ENCODE results near the gene VPS9D1.
A peak's percentile ranks its signal among the peaks of the same experiment; 100 is the strongest.

VPS9D1 gene, protein sequence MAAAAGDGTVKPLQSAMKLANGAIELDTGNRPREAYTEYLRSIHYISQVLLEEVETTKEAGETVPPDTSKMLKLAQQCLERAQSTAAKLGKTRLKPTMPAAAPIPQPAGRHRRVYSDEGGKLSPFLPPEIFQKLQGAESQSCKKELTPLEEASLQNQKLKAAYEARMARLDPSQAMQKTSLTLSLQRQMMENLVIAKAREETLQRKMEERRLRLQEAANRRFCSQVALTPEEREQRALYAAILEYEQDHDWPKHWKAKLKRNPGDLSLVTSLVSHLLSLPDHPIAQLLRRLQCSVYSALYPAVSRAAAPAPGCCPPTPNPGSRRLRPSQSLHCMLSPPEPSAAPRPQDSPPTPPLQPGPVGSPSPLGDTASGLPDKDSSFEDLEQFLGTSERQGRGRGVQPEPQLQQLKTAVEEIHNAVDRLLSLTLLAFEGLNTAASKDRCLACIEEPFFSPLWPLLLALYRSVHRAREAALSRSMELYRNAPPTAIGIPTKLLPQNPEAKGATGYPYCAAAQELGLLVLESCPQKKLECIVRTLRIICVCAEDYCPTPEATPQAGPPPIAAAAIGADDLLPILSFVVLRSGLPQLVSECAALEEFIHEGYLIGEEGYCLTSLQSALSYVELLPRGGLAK

GRCh38 chr16:89720813-89721545, at the start of gene VPS9D1, which contains the start of gene ZNF276:
Gene VPS9D1 (minus strand): TSS chr16:89720898. CDS start chr16:89720861, 37 bp downstream.
Gene ZNF276 (plus strand): TSS chr16:89721537. CDS start chr16:89721641, 104 bp downstream.
- H3K4me3 ChIP-seq (ENCODE audit: low read depth, low read length): peak within 1 kb of the TSS; percentile 84
- TF ChIP-seq, protein P1, sequence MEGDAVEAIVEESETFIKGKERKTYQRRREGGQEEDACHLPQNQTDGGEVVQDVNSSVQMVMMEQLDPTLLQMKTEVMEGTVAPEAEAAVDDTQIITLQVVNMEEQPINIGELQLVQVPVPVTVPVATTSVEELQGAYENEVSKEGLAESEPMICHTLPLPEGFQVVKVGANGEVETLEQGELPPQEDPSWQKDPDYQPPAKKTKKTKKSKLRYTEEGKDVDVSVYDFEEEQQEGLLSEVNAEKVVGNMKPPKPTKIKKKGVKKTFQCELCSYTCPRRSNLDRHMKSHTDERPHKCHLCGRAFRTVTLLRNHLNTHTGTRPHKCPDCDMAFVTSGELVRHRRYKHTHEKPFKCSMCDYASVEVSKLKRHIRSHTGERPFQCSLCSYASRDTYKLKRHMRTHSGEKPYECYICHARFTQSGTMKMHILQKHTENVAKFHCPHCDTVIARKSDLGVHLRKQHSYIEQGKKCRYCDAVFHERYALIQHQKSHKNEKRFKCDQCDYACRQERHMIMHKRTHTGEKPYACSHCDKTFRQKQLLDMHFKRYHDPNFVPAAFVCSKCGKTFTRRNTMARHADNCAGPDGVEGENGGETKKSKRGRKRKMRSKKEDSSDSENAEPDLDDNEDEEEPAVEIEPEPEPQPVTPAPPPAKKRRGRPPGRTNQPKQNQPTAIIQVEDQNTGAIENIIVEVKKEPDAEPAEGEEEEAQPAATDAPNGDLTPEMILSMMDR (IDR thresholded peaks at IDR 0.05; ENCODE audit: low read depth, low read length): no peak

DNA sequence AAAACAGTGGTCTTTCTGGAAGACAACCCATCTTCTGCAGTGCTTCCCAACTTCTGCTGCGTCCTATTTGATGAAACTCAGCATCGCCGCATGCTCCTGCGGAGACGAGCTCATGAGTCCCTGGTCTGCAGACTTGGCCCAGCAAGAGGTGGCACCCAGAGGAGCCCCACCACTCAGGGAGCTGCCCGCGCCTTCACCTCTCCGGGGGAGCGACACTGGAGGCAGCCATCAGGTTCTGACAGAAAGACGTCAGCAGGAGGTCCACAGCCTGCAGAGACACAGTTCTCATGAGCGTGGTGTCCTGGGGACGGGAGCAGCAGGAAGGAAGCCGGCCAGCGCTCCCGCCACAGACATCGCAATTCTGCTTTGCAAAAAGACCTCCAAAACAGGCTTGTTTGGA, 49.7 kb upstream of the VPS9D1 start:
- H3K4me3 ChIP-seq (ENCODE audit: low read depth, low read length): no peak overlapping the region
- TF ChIP-seq, protein P1 (IDR thresholded peaks at IDR 0.05; ENCODE audit: low read depth, low read length): no peak

- TF ChIP-seq, protein P1 (IDR thresholded peaks at IDR 0.05; ENCODE audit: low read depth, low read length): no peak
- H3K4me3 ChIP-seq (ENCODE audit: low read depth, low read length): no peak overlapping the region
These were observed 44.7 kb upstream of the VPS9D1 start for GRCh38 chr16:89765292-89765830.

DNA sequence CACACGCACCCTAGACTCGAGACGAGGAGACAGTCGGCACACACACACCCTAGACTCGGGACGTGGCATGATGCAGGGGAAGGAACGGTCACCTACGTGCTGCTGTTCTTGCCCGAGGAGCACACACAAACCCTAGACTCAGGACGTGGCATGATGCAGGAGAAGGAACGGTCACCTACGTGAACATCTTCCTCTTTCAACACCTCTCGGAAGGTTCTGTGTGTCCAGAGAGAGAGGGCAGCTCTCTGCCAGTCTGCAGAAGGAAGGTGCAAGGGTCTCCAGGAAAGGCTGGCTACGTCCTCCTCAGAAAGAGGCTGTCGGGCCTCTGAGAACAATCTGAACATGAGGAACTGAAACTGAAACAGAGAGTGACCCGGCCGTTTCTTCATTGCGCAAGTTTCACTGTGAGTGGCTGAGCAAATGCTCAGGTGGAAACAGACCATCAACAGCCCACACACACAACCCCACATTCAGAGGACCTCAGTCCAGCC, 44.1 kb upstream of the VPS9D1 start:
- TF ChIP-seq, protein P1 (IDR thresholded peaks at IDR 0.05; ENCODE audit: low read depth, low read length): no peak

DNA sequence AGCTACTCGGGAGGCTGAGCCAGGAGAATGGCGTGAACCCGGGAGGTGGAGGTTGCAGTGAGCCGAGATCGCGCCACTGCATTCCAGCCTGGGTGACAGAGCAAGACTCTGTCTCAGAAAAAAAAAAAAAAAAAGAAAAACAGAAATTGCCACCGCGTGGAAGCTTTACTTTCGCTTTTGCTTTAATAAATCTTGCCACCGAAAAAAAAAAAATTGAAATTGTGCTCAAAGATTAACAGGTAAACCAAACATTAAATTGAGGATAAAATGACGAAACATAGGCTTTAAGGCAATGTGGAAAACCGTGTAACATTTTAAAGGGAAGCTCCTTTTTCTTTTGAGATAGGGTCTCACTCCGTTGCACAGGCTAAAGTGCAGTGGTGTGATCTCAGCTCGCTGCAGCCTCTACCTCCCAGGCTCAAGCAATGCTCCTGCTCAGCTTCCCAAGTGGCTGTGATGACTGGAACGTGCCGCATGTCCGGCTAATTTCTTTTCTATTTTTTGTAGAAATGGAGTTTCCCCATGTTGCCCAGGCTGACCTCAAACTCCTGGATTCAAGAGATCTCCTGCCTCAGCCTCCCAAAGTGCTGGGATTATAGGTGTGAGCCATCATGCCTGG, 40.7 kb upstream of the VPS9D1 start:
- H3K4me3 ChIP-seq (ENCODE audit: low read depth, low read length): no peak overlapping the region
- TF ChIP-seq, protein P1 (IDR thresholded peaks at IDR 0.05; ENCODE audit: low read depth, low read length): no peak

More for the DNA sequence above, 44.1 kb upstream of the VPS9D1 start:
- H3K4me3 ChIP-seq (ENCODE audit: low read depth, low read length): no peak overlapping the region

DNA sequence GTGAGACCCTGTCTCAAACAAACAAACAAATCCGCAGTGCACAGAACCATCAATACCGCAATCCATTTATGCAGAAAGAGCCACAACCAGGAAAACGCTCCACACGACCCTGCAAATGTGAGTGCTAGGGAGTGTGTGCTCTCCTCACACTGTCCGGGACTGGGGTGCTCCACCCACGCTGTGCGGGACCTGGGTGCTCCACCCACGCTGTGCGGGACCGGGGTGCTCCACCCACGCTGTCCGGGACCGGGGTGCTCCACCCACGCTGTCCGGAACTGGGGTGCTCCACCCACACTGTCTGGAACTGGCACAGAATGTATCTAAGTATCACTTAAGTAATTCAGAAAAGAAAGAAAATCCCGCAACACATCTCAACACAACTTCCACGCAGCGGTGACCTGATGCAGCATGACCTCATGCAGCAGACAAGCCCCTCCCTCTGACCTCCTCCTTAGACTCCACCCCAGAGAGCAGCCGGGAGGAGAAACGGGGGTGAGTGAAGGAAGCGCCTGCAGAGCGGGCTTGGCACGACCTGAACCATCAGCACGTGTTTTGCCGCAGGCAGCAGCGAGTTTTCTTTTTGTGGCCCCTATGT, 39.1 kb upstream of the VPS9D1 start:
- H3K4me3 ChIP-seq (ENCODE audit: low read depth, low read length): no peak overlapping the region
- TF ChIP-seq, protein P1 (IDR thresholded peaks at IDR 0.05; ENCODE audit: low read depth, low read length): no peak

Measured in WI38 (cell line).